ENCODE measurements around the gene OR4C13.
A peak's percentile ranks its signal among the peaks of the same experiment; 100 is the strongest.
"Not testable (repeated sequence)": the region's sequence is repeated elsewhere in the genome, so short reads cannot be mapped to it uniquely, and the experiment has no call there.

Gene OR4C13

GRCh38 chr11:49952091-49952490 lies at the start of gene OR4C13:
OR4C13 (plus strand) TSS chr11:49952391; CDS start chr11:49952423, 32 bp downstream.
- no peak for DNase-seq (ENCODE audit: low read depth)

- not testable (repeated sequence) for DNase-seq (ENCODE audit: low read depth)
Observed at GRCh38 chr11:49911516-49911915, 40.7 kb upstream of the OR4C13 start.

- not testable (repeated sequence) for DNase-seq (ENCODE audit: low read depth)
Observed at GRCh38 chr11:49948701-49949100, 3.5 kb upstream of the OR4C13 start.

- DNase-seq (ENCODE audit: low read depth): not testable (repeated sequence)
Observed at GRCh38 chr11:49973439-49973838, 21.2 kb downstream of the OR4C13 start.

GRCh38 chr11:49982435-49982834 lies 30.2 kb downstream of the OR4C13 start, which contains the start of gene OR4C12:
OR4C12 (minus strand) TSS chr11:49982535; CDS start chr11:49982501, 34 bp downstream.
- DNase-seq (ENCODE audit: low read depth): not testable (repeated sequence)

- DNase-seq (ENCODE audit: low read depth): peak; percentile 7
Observed at GRCh38 chr11:49995565-49995964, 43.4 kb downstream of the OR4C13 start.

Data from activated T-cell treated with anti-CD3 and anti-CD28 coated beads for 24 hours (primary cell).